Measurements from ENCODE around the gene SNAP47.
"Not testable (repeated sequence)": the region's sequence is repeated elsewhere in the genome, so short reads cannot be mapped to it uniquely, and the experiment has no call there.

SNAP47 gene

GRCh38 chr1:227734856-227735538 is at the start of gene SNAP47, which contains the start of gene JMJD4:
TSS of gene SNAP47 (plus strand) at chr1:227735435. CDS start at chr1:227747737, 12,302 bp downstream.
TSS of gene JMJD4 (minus strand) at chr1:227735302. CDS start at chr1:227735273, 29 bp downstream.
- peaks cover 63% of the 10 kb centered on the region for H3K79me2 ChIP-seq (ENCODE audit: insufficient read depth, low read length)
- peak within 1 kb of the TSS; percentile 98 for H2AFZ ChIP-seq (ENCODE audit: low read length)
- peak within 1 kb of the TSS; percentile 100 for H3K4me3 ChIP-seq (ENCODE audit: low read length, poor library complexity, severe bottlenecking)
- peak within 1 kb of the TSS; percentile 94 for H3K4me2 ChIP-seq (ENCODE audit: low read depth, low read length, poor library complexity, severe bottlenecking)
- no peak for TF ChIP-seq EZH2phosphoT487 (IDR thresholded peaks at IDR 0.05; ENCODE audit: borderline replicate concordance)
- TF ChIP-seq CTCF (conservative IDR thresholded peaks at IDR 0.05; ENCODE audit: low read length) = no peak
- H3K27me3 ChIP-seq (ENCODE audit: insufficient read depth, low read length, poor library complexity, severe bottlenecking) = no peaks in the 10 kb centered on the region
- peak within 1 kb of the TSS; percentile 88 for H3K9ac ChIP-seq (ENCODE audit: low read depth, low read length, poor library complexity, severe bottlenecking)
- peaks cover 13% of the 10 kb centered on the region for H3K4me1 ChIP-seq (ENCODE audit: insufficient read depth, low read length, poor library complexity, severe bottlenecking)
- H3K9me3 ChIP-seq (ENCODE audit: insufficient read depth, low read depth, low read length) = no peaks in the 10 kb centered on the region
- H3F3A ChIP-seq (ENCODE audit: low read depth) = no peaks in the 10 kb centered on the region
- no peaks in the 10 kb centered on the region for H3K9me2 ChIP-seq (replicated peaks; ENCODE audit: low read depth, low read length)
- no peaks in the 10 kb centered on the region for H3K36me3 ChIP-seq (ENCODE audit: insufficient read depth, low read length)
- peaks cover 18% of the 10 kb centered on the region for H4K20me1 ChIP-seq (ENCODE audit: insufficient read depth, low read length, poor library complexity, severe bottlenecking)

- no peak for TF ChIP-seq EZH2phosphoT487 (IDR thresholded peaks at IDR 0.05; ENCODE audit: borderline replicate concordance)
- no peak for TF ChIP-seq CTCF (conservative IDR thresholded peaks at IDR 0.05; ENCODE audit: low read length)
- Histone ChIP-seq H4K20me1 (ENCODE audit: insufficient read depth, low read length, poor library complexity, severe bottlenecking) (no peaks in the 10 kb centered on the region), H3K9me3 (ENCODE audit: insufficient read depth, low read depth, low read length) (no peaks in the 10 kb centered on the region)
Measured at GRCh38 chr1:227685807-227686206, 49.4 kb upstream of the SNAP47 start.

GRCh38 chr1:227697321-227697864 is 37.8 kb upstream of the SNAP47 start:
- H3K4me3 ChIP-seq (ENCODE audit: low read length, poor library complexity, severe bottlenecking) = no peak overlapping the region
- no peaks in the 10 kb centered on the region for H3F3A ChIP-seq (ENCODE audit: low read depth)
- H3K9me2 ChIP-seq (replicated peaks; ENCODE audit: low read depth, low read length) = no peaks in the 10 kb centered on the region
- TF ChIP-seq EZH2phosphoT487 (IDR thresholded peaks at IDR 0.05; ENCODE audit: borderline replicate concordance) (no peak), CTCF (conservative IDR thresholded peaks at IDR 0.05; ENCODE audit: low read length) (no peak)
- peaks cover 15% of the 10 kb centered on the region; the same call in 1 of the 2 replicates for H3K9me3 ChIP-seq (ENCODE audit: insufficient read depth, low read depth, low read length)
- no peaks in the 10 kb centered on the region for H3K79me2 ChIP-seq (ENCODE audit: insufficient read depth, low read length)
- no peaks in the 10 kb centered on the region for H3K4me1 ChIP-seq (ENCODE audit: insufficient read depth, low read length, poor library complexity, severe bottlenecking)
- no peaks in the 10 kb centered on the region for H3K36me3 ChIP-seq (ENCODE audit: insufficient read depth, low read length)
- no peaks in the 10 kb centered on the region for H4K20me1 ChIP-seq (ENCODE audit: insufficient read depth, low read length, poor library complexity, severe bottlenecking)
- no peak overlapping the region for H2AFZ ChIP-seq (ENCODE audit: low read length)
- H3K27me3 ChIP-seq (ENCODE audit: insufficient read depth, low read length, poor library complexity, severe bottlenecking) = no peaks in the 10 kb centered on the region
- H3K4me2 ChIP-seq (ENCODE audit: low read depth, low read length, poor library complexity, severe bottlenecking) = no peak overlapping the region
- no peak overlapping the region for H3K9ac ChIP-seq (ENCODE audit: low read depth, low read length, poor library complexity, severe bottlenecking)

More at GRCh38 chr1:227685807-227686206, 49.4 kb upstream of the SNAP47 start:
- Histone ChIP-seq H3K4me3 (ENCODE audit: low read length, poor library complexity, severe bottlenecking) (no peak overlapping the region), H3K4me2 (ENCODE audit: low read depth, low read length, poor library complexity, severe bottlenecking) (no peak overlapping the region), H3K27me3 (ENCODE audit: insufficient read depth, low read length, poor library complexity, severe bottlenecking) (no peaks in the 10 kb centered on the region), H3K9me2 (replicated peaks; ENCODE audit: low read depth, low read length) (no peaks in the 10 kb centered on the region), H3K36me3 (ENCODE audit: insufficient read depth, low read length) (no peaks in the 10 kb centered on the region), H2AFZ (ENCODE audit: low read length) (no peak overlapping the region), H3K4me1 (ENCODE audit: insufficient read depth, low read length, poor library complexity, severe bottlenecking) (no peaks in the 10 kb centered on the region), H3K9ac (ENCODE audit: low read depth, low read length, poor library complexity, severe bottlenecking) (no peak overlapping the region), H3K79me2 (ENCODE audit: insufficient read depth, low read length) (no peaks in the 10 kb centered on the region), H3F3A (ENCODE audit: low read depth) (no peaks in the 10 kb centered on the region)

DNA sequence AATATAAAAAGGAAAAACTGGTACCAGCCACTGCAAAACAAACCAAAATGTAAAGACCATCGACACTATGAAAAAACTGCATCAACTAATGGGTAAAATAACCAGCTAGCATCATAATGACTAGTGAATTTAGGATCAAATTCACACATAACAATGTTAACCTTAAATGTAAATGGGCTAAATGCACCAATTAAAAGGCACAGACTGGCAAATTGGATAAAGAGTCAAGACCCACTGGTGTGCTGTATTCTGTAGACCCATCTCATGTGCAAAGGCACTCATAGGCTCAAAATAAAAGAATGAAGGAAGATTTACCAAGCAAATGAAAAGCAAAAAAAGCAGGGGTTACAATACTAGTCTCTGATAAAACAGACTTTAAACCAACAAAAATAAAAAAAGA is 33.6 kb upstream of the SNAP47 start:
- not testable (repeated sequence) for H4K20me1 ChIP-seq (ENCODE audit: insufficient read depth, low read length, poor library complexity, severe bottlenecking); H3K4me1 ChIP-seq (ENCODE audit: insufficient read depth, low read length, poor library complexity, severe bottlenecking); H3K4me2 ChIP-seq (ENCODE audit: low read depth, low read length, poor library complexity, severe bottlenecking); H3K4me3 ChIP-seq (ENCODE audit: low read length, poor library complexity, severe bottlenecking); H3K9ac ChIP-seq (ENCODE audit: low read depth, low read length, poor library complexity, severe bottlenecking); H3F3A ChIP-seq (ENCODE audit: low read depth); H3K79me2 ChIP-seq (ENCODE audit: insufficient read depth, low read length); H3K9me2 ChIP-seq (replicated peaks; ENCODE audit: low read depth, low read length); H3K36me3 ChIP-seq (ENCODE audit: insufficient read depth, low read length); H3K27me3 ChIP-seq (ENCODE audit: insufficient read depth, low read length, poor library complexity, severe bottlenecking); H2AFZ ChIP-seq (ENCODE audit: low read length)
- H3K9me3 ChIP-seq (ENCODE audit: insufficient read depth, low read depth, low read length) = peaks cover 12% of the 10 kb centered on the region; the same call in 1 of the 2 replicates

All from Loucy (cell line).